Parathyroid adenoma (tissue), 2 donors: ENCODE data around the gene CNMD.
"Not testable (repeated sequence)": the region's sequence is repeated elsewhere in the genome, so short reads cannot be mapped to it uniquely, and the experiment has no call there.

Experiments
- H2AFZ ChIP-seq: fragments of 300-600 bp; sonication (generic); one replicate; pipeline ENCODE4 v1.7.0; 2017; ENCODE audit warnings: antibody characterized with exemption, mild to moderate bottlenecking
- H3K27ac ChIP-seq: fragments of 300-600 bp; sonication (generic); one replicate; pipeline ENCODE4 v1.7.0; 2017
- H3K27me3 ChIP-seq: fragments of 300-600 bp; sonication (generic); one replicate; pipeline ENCODE4 v1.7.0; 2017; ENCODE audit warnings: low read length; ENCODE audit not compliant: control insufficient read depth, insufficient read depth
- H3K36me3 ChIP-seq: fragments of 300-600 bp; sonication (generic); one replicate; pipeline ENCODE4 v1.7.0; 2017; ENCODE audit warnings: low read length; ENCODE audit not compliant: control insufficient read depth, insufficient read depth
- H3K4me1 ChIP-seq: fragments of 300-600 bp; sonication (generic); one replicate; pipeline ENCODE4 v1.7.0; 2017; ENCODE audit warnings: control low read depth
- H3K4me2 ChIP-seq: fragments of 300-600 bp; sonication (generic); one replicate; pipeline ENCODE4 v1.7.0; 2017; ENCODE audit warnings: low read length
- H3K4me3 ChIP-seq: fragments of 300-600 bp; sonication (generic); one replicate; pipeline ENCODE4 v1.7.0; 2017; ENCODE audit warnings: low read depth, low read length
- H3K79me2 ChIP-seq: fragments of 300-600 bp; sonication (generic); one replicate; pipeline ENCODE4 v1.7.0; 2017; ENCODE audit warnings: control low read depth
- H3K9ac ChIP-seq: fragments of 300-600 bp; sonication (generic); one replicate; pipeline ENCODE4 v1.7.0; 2017; ENCODE audit warnings: mild to moderate bottlenecking
- H3K9me3 ChIP-seq: fragments of 300-600 bp; sonication (generic); one replicate; pipeline ENCODE4 v1.7.0; 2017; ENCODE audit warnings: low read length; ENCODE audit not compliant: control insufficient read depth
- CTCF ChIP-seq: fragments of 300-600 bp; sonication (generic); IDR thresholded peaks from one replicate; pipeline ENCODE4 v1.7.0; 2017; ENCODE audit warnings: antibody characterized with exemption, mild to moderate bottlenecking
- donor health status: primary hyperparathyroidism.

The CNMD gene

GRCh38 chr13:52703482-52703881, 36.1 kb downstream of the CNMD start:
- Histone ChIP-seq H3K36me3 (no peaks in the 10 kb centered on the region), H3K9ac (no peak overlapping the region), H3K9me3 (no peaks in the 10 kb centered on the region), H3K79me2 (no peaks in the 10 kb centered on the region), H2AFZ (no peak overlapping the region), H3K27ac (no peak overlapping the region), H3K27me3 (no peaks in the 10 kb centered on the region), H3K4me3 (no peak overlapping the region), H3K4me2 (no peak overlapping the region), H3K4me1 (no peaks in the 10 kb centered on the region)
- no peak for TF ChIP-seq CTCF

- H3K27ac ChIP-seq, result no peak overlapping the region
- no peaks in the 10 kb centered on the region for H3K27me3 ChIP-seq
- H3K4me3 ChIP-seq, result no peak overlapping the region
- H2AFZ ChIP-seq, result no peak overlapping the region
- no peaks in the 10 kb centered on the region for H3K9me3 ChIP-seq
- no peaks in the 10 kb centered on the region for H3K79me2 ChIP-seq
- no peaks in the 10 kb centered on the region for H3K4me1 ChIP-seq
- no peak overlapping the region for H3K9ac ChIP-seq
- no peak overlapping the region for H3K4me2 ChIP-seq
- H3K36me3 ChIP-seq, result no peaks in the 10 kb centered on the region
- no peak for TF ChIP-seq CTCF
These were observed 37.7 kb downstream of the CNMD start for GRCh38 chr13:52701728-52702465.

GRCh38 chr13:52696566-52696965, 43.1 kb downstream of the CNMD start:
- Histone ChIP-seq H3K4me3 (no peak overlapping the region), H3K27ac (no peak overlapping the region), H3K9ac (no peak overlapping the region), H3K4me1 (no peaks in the 10 kb centered on the region), H2AFZ (no peak overlapping the region), H3K36me3 (no peaks in the 10 kb centered on the region), H3K4me2 (no peak overlapping the region), H3K79me2 (no peaks in the 10 kb centered on the region), H3K27me3 (no peaks in the 10 kb centered on the region), H3K9me3 (no peaks in the 10 kb centered on the region)
- no peak for TF ChIP-seq CTCF

- H3K4me3 ChIP-seq, result no peak overlapping the region
- no peaks in the 10 kb centered on the region for H3K9me3 ChIP-seq
- TF ChIP-seq CTCF, result no peak
- H3K4me2 ChIP-seq, result no peak overlapping the region
- H3K27ac ChIP-seq, result no peak overlapping the region
- no peaks in the 10 kb centered on the region for H3K79me2 ChIP-seq
- H3K36me3 ChIP-seq, result no peaks in the 10 kb centered on the region
- no peaks in the 10 kb centered on the region for H3K4me1 ChIP-seq
- no peak overlapping the region for H3K9ac ChIP-seq
- H2AFZ ChIP-seq, result no peak overlapping the region
- H3K27me3 ChIP-seq, result no peaks in the 10 kb centered on the region
These were observed 43.8 kb downstream of the CNMD start for GRCh38 chr13:52695856-52696255.

- no peak overlapping the region for H3K9ac ChIP-seq
- no peak overlapping the region for H2AFZ ChIP-seq
- H3K36me3 ChIP-seq, result no peaks in the 10 kb centered on the region
- no peaks in the 10 kb centered on the region for H3K79me2 ChIP-seq
- H3K27me3 ChIP-seq, result no peaks in the 10 kb centered on the region
- H3K4me1 ChIP-seq, result no peaks in the 10 kb centered on the region
- H3K4me3 ChIP-seq, result no peak overlapping the region
- no peak overlapping the region for H3K4me2 ChIP-seq
- no peaks in the 10 kb centered on the region for H3K9me3 ChIP-seq
- no peak overlapping the region for H3K27ac ChIP-seq
- TF ChIP-seq CTCF, result no peak
These were observed 53.2 kb downstream of the CNMD start for GRCh38 chr13:52686376-52686775.

- H3K36me3 ChIP-seq, H3K79me2 ChIP-seq, H3K27ac ChIP-seq, H3K9ac ChIP-seq, H3K27me3 ChIP-seq, H3K4me1 ChIP-seq, H3K4me2 ChIP-seq, H2AFZ ChIP-seq, H3K4me3 ChIP-seq, H3K9me3 ChIP-seq: not testable (repeated sequence)
These were observed 53.8 kb downstream of the CNMD start for GRCh38 chr13:52685806-52686205.
